Endodermal cell (in vitro differentiated cells): ENCODE measurements around the gene YKT6. TPM values are rescaled to one million over a fixed set of nuclear protein-coding genes. Genes with fewer than 3 reads are reported as not detected.
A peak's percentile ranks its signal among the peaks of the same experiment; 100 is the strongest.

Experiments used
- DNase-seq: peaks from one replicate; pipeline ENCODE4 v3.0.0-alpha.2; 2017
- H3K27ac ChIP-seq: 2 replicates; pipeline ENCODE4 v1.5.1; 2013; ENCODE audit warnings: mild to moderate bottlenecking, low read depth, low read length, moderate library complexity
- H3K27me3 ChIP-seq: 2 replicates; pipeline ENCODE4 v1.6.1; 2013; ENCODE audit warnings: mild to moderate bottlenecking, low read length, moderate library complexity; ENCODE audit not compliant: insufficient read depth, control insufficient read depth, poor library complexity, severe bottlenecking
- H3K36me3 ChIP-seq: 2 replicates; pipeline ENCODE4 v1.7.0; 2013; ENCODE audit warnings: mild to moderate bottlenecking, low read length, moderate library complexity; ENCODE audit not compliant: control insufficient read depth, insufficient read depth
- H3K4me1 ChIP-seq: one replicate; pipeline ENCODE4 v1.7.0; 2013; ENCODE audit warnings: low read length; ENCODE audit not compliant: control insufficient read depth, insufficient read depth
- H3K4me3 ChIP-seq: 2 replicates; pipeline ENCODE4 v1.5.1; 2013; ENCODE audit warnings: mild to moderate bottlenecking, low read length, moderate library complexity
- H3K9ac ChIP-seq: 2 replicates; pipeline ENCODE4 v1.6.1; 2013; ENCODE audit warnings: mild to moderate bottlenecking, low read length, moderate library complexity; ENCODE audit not compliant: poor library complexity, severe bottlenecking; ENCODE audit errors: extremely low read depth
- H3K9me3 ChIP-seq: 2 replicates; pipeline ENCODE4 v1.6.1; 2013; ENCODE audit warnings: mild to moderate bottlenecking, low read length, moderate library complexity; ENCODE audit not compliant: control insufficient read depth
- H3K27ac Mint-ChIP-seq: 2 replicates; pipeline ENCODE4 v1.8.0; 2020; ENCODE audit warnings: mixed read lengths
- H3K27me3 Mint-ChIP-seq: 2 replicates; pipeline ENCODE4 v1.8.0; 2021; ENCODE audit warnings: mild to moderate bottlenecking, mixed read lengths; ENCODE audit not compliant: insufficient read depth
- H3K36me3 Mint-ChIP-seq: 2 replicates; pipeline ENCODE4 v1.8.0; 2020; ENCODE audit warnings: low read depth, mixed read lengths
- H3K4me1 Mint-ChIP-seq: 2 replicates; pipeline ENCODE4 v1.8.0; 2020; ENCODE audit warnings: mixed read lengths
- H3K4me3 Mint-ChIP-seq: 2 replicates; pipeline ENCODE4 v1.8.0; 2020; ENCODE audit warnings: mild to moderate bottlenecking, moderate library complexity, mixed read lengths
- H3K9me3 Mint-ChIP-seq: 2 replicates; pipeline ENCODE4 v1.8.0; 2020; ENCODE audit warnings: mild to moderate bottlenecking, mixed read lengths
- WGBS, 2 experiments: methylation state at CpG; one replicate each; pipeline versions ENCODE4 v1.1.5 to v1.1.7; 2013; ENCODE audit warnings: missing lambda C conversion rate in 2 of 2, mixed read lengths in 1 of 2; ENCODE audit not compliant: insufficient coverage in 1 of 2, insufficient read length in 1 of 2; 5-methylcytosine and 5-hydroxymethylcytosine counted together
- total RNA-seq, 2 donors: library from RNA; stranded (reverse); fragmentation: NEBNext Ultra II Directional in 1 of 2; extraction: Animal tissue kit (Norgen Biotek cat#: 25700) in 1 of 2; gene quantifications; 2 replicates in 1 of 2; 3 replicates in 1 of 2; pipeline ENCODE4 v1.2.1, GENCODE V29; 2021
- TF ChIP-seq, protein P1 (sequence below): fragments of 200-600 bp; sonication (generic); conservative IDR thresholded peaks from 2 replicates; pipeline ENCODE4 v1.5.0; 2021; ENCODE audit warnings: antibody characterized with exemption, mild to moderate bottlenecking

The YKT6 gene
- total RNA-seq, 2 donors from 2014 or later, result 96.2 to 101 TPM

DNA sequence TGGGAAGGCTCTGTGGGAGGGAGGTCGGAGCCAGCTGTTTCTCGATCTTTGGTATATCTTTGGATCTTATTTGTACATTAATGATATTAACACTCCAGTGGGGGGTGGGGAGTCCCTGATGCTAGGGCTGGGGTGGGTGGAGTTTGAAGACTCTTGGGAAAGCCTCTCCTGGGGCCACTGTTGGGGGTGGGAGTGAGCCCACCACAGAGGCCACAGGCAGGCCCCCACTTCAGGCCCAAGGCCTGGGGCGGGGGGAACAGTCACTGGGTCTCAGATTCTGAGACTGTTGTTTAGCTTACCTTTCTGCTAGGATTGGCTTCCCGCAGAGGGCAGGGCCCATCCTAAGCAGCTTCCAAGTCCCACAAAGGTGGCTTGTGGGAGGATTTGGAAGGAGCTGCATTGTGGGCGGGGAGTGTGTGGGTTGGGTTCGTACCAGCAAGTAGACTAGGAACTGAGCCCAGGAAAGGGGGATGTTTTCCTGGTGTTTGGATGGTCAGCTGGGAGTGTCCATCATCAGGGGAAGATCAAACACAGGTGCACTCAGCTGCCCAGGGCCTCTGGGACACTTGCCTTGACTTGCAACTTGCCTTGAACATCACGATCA lies 11.9 kb downstream of the YKT6 start:
- no peak for DNase-seq
- Mint-ChIP-seq H3K9me3 (no peaks in the 10 kb centered on the region), H3K27me3 (no peaks in the 10 kb centered on the region), H3K36me3 (peaks cover 42% of the 10 kb centered on the region), H3K27ac (no peak overlapping the region), H3K4me3 (no peak overlapping the region), H3K4me1 (peaks cover 9% of the 10 kb centered on the region)
- Histone ChIP-seq H3K27me3 (no peaks in the 10 kb centered on the region), H3K9me3 (no peaks in the 10 kb centered on the region), H3K36me3 (peaks cover 67% of the 10 kb centered on the region), H3K4me1 (no peaks in the 10 kb centered on the region), H3K9ac (no peak overlapping the region), H3K4me3 (no peak overlapping the region), H3K27ac (no peak overlapping the region)
- TF ChIP-seq, protein P1, sequence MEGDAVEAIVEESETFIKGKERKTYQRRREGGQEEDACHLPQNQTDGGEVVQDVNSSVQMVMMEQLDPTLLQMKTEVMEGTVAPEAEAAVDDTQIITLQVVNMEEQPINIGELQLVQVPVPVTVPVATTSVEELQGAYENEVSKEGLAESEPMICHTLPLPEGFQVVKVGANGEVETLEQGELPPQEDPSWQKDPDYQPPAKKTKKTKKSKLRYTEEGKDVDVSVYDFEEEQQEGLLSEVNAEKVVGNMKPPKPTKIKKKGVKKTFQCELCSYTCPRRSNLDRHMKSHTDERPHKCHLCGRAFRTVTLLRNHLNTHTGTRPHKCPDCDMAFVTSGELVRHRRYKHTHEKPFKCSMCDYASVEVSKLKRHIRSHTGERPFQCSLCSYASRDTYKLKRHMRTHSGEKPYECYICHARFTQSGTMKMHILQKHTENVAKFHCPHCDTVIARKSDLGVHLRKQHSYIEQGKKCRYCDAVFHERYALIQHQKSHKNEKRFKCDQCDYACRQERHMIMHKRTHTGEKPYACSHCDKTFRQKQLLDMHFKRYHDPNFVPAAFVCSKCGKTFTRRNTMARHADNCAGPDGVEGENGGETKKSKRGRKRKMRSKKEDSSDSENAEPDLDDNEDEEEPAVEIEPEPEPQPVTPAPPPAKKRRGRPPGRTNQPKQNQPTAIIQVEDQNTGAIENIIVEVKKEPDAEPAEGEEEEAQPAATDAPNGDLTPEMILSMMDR, result no peak
- WGBS, 2 experiments, result 88 to 100% methylated on average over 3 to 7 of the region's 7 CpGs

DNA sequence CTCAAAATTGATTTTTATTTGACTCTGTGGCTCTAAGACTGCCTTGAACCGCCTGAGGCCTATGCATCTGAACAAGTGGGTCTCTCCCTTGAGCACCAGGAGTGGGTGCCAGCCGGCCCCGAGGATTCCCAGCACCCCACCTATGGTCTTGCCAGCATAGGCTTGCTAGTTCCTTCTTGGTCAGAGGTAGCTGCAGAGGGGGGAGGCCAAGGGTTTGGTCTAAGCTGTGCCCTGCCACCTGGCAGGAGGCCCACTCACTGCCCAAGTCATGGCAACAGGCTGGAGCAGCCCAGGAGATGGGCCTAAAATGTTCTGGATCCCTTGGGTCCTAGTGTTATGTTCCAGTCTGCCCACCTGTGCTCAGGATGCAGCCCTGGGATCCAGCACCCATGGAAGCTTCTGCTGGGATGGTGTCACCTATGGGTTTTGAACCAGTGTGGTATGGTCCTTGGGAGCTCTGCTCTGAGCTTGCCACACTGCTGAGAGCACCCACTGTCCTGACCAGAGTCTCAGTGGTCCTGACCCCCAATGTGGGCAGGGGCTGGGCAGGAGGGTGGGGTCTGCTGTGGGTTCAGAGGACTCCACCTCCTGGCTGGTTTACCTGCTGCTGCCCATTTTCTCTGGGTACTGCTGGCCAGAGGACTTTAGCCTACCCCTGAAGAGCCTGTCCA lies 12.6 kb downstream of the YKT6 start:
- no peaks in the 10 kb centered on the region for H3K4me1 ChIP-seq
- H3K27ac Mint-ChIP-seq, result no peak overlapping the region
- H3K27me3 ChIP-seq, result no peaks in the 10 kb centered on the region
- TF ChIP-seq, protein P1, result no peak
- no peaks in the 10 kb centered on the region for H3K9me3 Mint-ChIP-seq
- H3K27ac ChIP-seq, result no peak overlapping the region
- WGBS, 2 experiments, result 93 to 100% methylated on average over 1 to 3 of the region's 3 CpGs
- peaks cover 61% of the 10 kb centered on the region for H3K36me3 ChIP-seq
- H3K4me1 Mint-ChIP-seq, result peaks cover 13% of the 10 kb centered on the region
- DNase-seq, result no peak
- H3K36me3 Mint-ChIP-seq, result peaks cover 35% of the 10 kb centered on the region
- H3K9ac ChIP-seq, result no peak overlapping the region
- H3K27me3 Mint-ChIP-seq, result no peaks in the 10 kb centered on the region
- no peak overlapping the region for H3K4me3 ChIP-seq
- no peak overlapping the region for H3K4me3 Mint-ChIP-seq
- no peaks in the 10 kb centered on the region for H3K9me3 ChIP-seq

DNA sequence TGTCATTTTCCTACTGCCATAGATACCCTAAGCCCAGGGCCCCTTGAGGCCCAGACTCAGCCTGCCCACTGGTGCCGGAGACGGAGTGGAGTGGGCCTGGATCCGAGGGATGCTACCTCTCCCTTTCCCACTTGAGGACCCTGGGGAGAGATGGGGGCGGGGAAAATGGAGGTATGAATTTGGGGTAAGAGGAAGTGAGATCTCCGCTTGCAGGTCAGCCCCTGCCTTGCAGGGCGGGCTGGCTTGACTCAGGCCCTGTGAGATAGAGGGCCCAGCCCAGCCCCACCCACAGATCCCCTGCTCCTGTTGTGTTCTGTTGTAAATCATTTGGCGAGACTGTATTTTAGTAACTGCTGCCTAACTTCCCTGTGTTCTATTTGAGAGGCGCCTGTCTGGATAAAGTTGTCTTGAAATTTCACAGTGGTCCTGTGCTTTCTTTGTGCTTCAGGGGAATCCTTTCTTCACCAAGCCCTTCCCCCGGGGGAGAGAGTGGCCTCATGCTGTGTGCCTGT lies 13.2 kb downstream of the YKT6 start:
- 82 to 88% methylated on average over 4 to 9 of the region's 9 CpGs for WGBS, 2 experiments
- peaks cover 55% of the 10 kb centered on the region for H3K36me3 ChIP-seq
- H3K27me3 Mint-ChIP-seq, result no peaks in the 10 kb centered on the region

More for the DNA sequence above, 13.2 kb downstream of the YKT6 start:
- H3K36me3 Mint-ChIP-seq, result peaks cover 29% of the 10 kb centered on the region
- Histone ChIP-seq H3K9ac (no peak overlapping the region), H3K27me3 (no peaks in the 10 kb centered on the region), H3K27ac (no peak overlapping the region), H3K4me3 (no peak overlapping the region), H3K4me1 (no peaks in the 10 kb centered on the region), H3K9me3 (no peaks in the 10 kb centered on the region)
- no peak overlapping the region for H3K4me3 Mint-ChIP-seq
- TF ChIP-seq, protein P1, result no peak
- no peaks in the 10 kb centered on the region for H3K9me3 Mint-ChIP-seq
- peaks cover 14% of the 10 kb centered on the region for H3K4me1 Mint-ChIP-seq
- H3K27ac Mint-ChIP-seq, result peak overlapping the region; percentile 67
- no peak for DNase-seq
